ENCODE data around the gene CACNB3.

DNA sequence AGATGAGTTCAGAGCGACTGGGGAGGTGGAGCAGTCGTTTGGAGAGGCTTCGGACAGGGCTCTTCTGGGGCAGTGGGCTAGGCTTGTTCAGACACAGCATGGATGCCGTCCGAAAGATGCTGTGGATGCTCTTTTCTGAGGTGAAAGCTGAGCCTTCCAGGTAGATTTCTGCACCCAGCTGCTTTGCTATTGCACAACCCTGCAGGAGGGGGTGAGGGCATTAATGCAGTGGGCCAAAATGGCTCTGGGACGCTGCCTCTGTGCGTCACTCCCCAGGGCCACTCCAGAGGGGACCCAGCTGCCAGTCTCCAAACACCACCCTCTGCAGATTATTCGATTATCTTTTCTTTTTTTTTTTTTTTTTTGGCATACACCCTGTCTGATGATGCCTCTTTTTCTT lies 39.7 kb downstream of the CACNB3 start:
- TF ChIP-seq POLR2AphosphoS5 (IDR thresholded peaks at IDR 0.05; ENCODE audit: insufficient read depth in 1 of 2, low read depth in 1 of 2) (no peak), POLR2A (IDR thresholded peaks at IDR 0.05) (no peak)
- TF ChIP-seq, protein P1, sequence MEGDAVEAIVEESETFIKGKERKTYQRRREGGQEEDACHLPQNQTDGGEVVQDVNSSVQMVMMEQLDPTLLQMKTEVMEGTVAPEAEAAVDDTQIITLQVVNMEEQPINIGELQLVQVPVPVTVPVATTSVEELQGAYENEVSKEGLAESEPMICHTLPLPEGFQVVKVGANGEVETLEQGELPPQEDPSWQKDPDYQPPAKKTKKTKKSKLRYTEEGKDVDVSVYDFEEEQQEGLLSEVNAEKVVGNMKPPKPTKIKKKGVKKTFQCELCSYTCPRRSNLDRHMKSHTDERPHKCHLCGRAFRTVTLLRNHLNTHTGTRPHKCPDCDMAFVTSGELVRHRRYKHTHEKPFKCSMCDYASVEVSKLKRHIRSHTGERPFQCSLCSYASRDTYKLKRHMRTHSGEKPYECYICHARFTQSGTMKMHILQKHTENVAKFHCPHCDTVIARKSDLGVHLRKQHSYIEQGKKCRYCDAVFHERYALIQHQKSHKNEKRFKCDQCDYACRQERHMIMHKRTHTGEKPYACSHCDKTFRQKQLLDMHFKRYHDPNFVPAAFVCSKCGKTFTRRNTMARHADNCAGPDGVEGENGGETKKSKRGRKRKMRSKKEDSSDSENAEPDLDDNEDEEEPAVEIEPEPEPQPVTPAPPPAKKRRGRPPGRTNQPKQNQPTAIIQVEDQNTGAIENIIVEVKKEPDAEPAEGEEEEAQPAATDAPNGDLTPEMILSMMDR (IDR thresholded peaks at IDR 0.05): no peak

Measured in vagina (tissue), 2 donors.